SK-N-SH (cell line): Measurements from ENCODE around the gene GRIK3.

ENCODE experiments used
- REST ChIP-seq: IDR thresholded peaks from 2 replicates; pipeline ENCODE4 v1.6.1; 2012; ENCODE audit warnings: mild to moderate bottlenecking, low read depth, low read length, moderate library complexity
- SIN3A ChIP-seq: IDR thresholded peaks from 2 replicates; pipeline ENCODE4 v1.6.1; 2012; ENCODE audit warnings: low read depth, mild to moderate bottlenecking, low read length, moderate library complexity, borderline replicate concordance
- YY1 ChIP-seq: IDR thresholded peaks from 2 replicates; pipeline ENCODE4 v1.4.0; 2012; ENCODE audit warnings: low read depth, mild to moderate bottlenecking

DNA sequence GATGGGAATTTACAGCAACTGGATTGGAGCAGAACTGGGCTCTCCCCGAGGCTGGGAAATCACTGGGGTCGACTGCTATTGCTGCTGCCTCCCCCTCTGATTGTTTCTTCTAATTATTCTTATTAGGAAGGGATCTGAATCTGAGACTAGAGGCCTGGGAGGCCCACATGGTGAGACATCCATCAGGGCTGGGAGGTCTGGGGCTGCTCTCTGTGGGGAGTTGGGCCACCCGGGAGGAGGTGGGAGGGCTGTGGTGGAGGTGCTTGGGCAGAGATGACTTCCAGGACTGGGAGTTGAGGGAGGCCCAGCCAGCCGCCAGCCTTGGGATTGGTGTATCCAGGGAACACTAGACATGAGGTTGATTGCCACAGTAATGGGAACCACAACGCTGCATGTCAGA lies 247.9 kb downstream of the GRIK3 start:
- TF ChIP-seq REST (no peak), YY1 (no peak), SIN3A (no peak)
